ENCODE measurements around the gene DYSF.

DNA sequence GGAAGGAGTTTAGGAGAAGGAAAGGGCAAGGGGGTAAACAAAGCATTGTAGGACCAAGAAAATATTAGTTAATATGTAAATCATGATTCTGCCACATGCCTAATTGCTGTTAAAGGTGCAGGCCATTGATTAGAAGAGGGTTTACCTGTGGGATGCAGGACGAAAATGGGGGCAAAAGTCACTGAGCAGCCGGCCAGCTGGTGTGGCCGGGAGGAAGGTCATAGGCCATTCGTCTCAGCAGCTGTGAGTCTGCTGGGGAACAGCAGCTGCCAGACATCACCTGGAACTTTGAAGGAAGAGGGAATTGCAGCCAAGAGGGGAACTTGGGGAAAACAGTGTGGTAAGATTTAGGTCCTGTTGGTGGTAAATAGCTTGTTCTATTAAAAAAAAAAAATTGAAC lies 184.4 kb downstream of the DYSF start:
- TF ChIP-seq, protein P1, sequence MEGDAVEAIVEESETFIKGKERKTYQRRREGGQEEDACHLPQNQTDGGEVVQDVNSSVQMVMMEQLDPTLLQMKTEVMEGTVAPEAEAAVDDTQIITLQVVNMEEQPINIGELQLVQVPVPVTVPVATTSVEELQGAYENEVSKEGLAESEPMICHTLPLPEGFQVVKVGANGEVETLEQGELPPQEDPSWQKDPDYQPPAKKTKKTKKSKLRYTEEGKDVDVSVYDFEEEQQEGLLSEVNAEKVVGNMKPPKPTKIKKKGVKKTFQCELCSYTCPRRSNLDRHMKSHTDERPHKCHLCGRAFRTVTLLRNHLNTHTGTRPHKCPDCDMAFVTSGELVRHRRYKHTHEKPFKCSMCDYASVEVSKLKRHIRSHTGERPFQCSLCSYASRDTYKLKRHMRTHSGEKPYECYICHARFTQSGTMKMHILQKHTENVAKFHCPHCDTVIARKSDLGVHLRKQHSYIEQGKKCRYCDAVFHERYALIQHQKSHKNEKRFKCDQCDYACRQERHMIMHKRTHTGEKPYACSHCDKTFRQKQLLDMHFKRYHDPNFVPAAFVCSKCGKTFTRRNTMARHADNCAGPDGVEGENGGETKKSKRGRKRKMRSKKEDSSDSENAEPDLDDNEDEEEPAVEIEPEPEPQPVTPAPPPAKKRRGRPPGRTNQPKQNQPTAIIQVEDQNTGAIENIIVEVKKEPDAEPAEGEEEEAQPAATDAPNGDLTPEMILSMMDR (conservative IDR thresholded peaks at IDR 0.05; ENCODE audit: low read length): no peak
- no peak for TF ChIP-seq EZH2phosphoT487 (IDR thresholded peaks at IDR 0.05; ENCODE audit: borderline replicate concordance)
